Measurements from ENCODE around the gene IGFL1. TPM values are rescaled to one million over a fixed set of nuclear protein-coding genes. Genes with fewer than 3 reads are reported as not detected.
"Not testable (repeated sequence)": the region's sequence is repeated elsewhere in the genome, so short reads cannot be mapped to it uniquely, and the experiment has no call there.

The IGFL1 gene
- total RNA-seq (not detected), polyA plus RNA-seq (ENCODE audit: insufficient read depth in 1 of 8, insufficient read length in 8 of 8, low replicate concordance in 1 of 8) (1 to 10 TPM in 1 of 8 donors, under 1 TPM in 1, not detected in 6; 0.43 to 1.3 TPM)
- long read RNA-seq, donor 1 = 0 reads
- long read RNA-seq, donor 2, partial matches to known transcripts = 0 of 1 reads
- long read RNA-seq, donor 2, other reads (novel, unspliced or antisense) = 0 of 1 reads
- long read RNA-seq, donor 3 = 0 reads
- long read RNA-seq, donor 4 = 0 reads
- long read RNA-seq, donor 5 = 0 reads
- long read RNA-seq, donor 6 = 0 reads
- long read RNA-seq, donor 7 = 0 reads
- long read RNA-seq, donor 8 = 0 reads
- long read RNA-seq, donor 9 = 0 reads
- long read RNA-seq, donor 10 = 0 reads
- long read RNA-seq, donor 11 = 0 reads

DNA sequence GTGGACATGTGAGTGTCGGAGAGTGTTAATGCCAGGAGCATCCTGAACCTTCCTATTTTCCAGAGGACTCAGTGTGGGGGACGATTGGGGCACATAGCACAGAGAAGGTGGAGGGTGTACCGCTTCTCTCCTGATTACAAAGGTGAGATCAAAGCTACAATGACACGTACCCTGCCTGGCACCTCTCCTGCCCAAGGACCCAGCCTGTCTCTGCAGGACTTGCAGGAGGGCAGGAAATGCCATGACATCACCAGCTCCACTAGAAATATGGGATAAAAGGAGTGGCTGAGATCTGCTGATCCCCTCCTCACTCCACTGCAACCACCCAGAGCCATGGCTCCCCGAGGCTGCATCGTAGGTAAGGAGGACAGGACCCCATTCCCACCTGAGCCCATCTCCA is at the start of gene IGFL1:
TSS of gene IGFL1 (plus strand) at position 301 of the 400 bp plus-strand sequence. CDS start at position 334, 33 bp downstream.
- 65% methylated on average over 4 of the region's 6 CpGs for WGBS (ENCODE audit: insufficient coverage)
- no peaks in the 10 kb centered on the region for H3K9me3 ChIP-seq (replicated peaks; ENCODE audit: control insufficient read depth, low read depth, low read length)
- DNase-seq = no peak
- H3K27me3 ChIP-seq (ENCODE audit: control insufficient read depth, insufficient read depth, low read length) = peaks cover 14% of the 10 kb centered on the region
- no peak within 1 kb of the TSS for H3K27ac ChIP-seq (ENCODE audit: low read length)
- H3K4me1 ChIP-seq (ENCODE audit: control insufficient read depth, insufficient read depth, low read length) = no peaks in the 10 kb centered on the region
- H3K4me3 ChIP-seq (ENCODE audit: low read length) = no peak within 1 kb of the TSS
- no peaks in the 10 kb centered on the region for H3K36me3 ChIP-seq (ENCODE audit: control insufficient read depth, insufficient read depth, low read length)

DNA sequence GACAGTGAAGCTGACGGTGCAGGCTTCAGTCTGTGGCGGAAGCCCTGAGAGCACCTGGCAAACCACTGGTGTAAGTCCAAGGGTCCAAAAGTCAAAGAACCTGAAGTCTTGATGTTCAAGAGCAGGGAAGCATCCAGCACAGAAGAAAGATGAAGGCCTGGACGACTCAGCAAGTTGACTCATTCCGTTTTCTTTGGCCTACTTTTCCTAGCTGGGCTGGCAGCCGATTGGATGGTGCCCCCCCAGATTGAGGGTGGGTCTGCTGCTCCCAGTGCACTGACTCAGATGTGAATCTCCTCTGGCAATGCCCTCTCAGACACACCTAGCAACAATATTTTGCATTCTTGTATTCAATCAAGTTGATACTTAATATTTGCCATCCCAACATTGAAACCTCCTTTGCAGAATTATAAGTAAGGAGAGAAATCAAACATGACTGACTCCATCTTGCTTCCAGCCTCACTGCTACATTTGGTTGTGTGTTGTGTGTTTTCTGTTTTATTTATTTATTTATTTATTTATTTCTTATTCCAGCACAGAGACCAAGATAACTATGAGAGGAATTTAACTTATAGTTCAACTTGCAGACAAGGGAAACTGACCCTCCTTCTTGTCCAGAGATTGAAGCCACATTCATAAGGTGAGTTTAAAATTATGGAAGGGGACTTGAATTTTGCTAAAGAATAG is 48.7 kb upstream of the IGFL1 start:
- 83% methylated on average over 5 of the region's 5 CpGs for WGBS (ENCODE audit: insufficient coverage)
- Histone ChIP-seq H3K4me3 (ENCODE audit: low read length) (no peak overlapping the region), H3K36me3 (ENCODE audit: control insufficient read depth, insufficient read depth, low read length) (no peaks in the 10 kb centered on the region), H3K9me3 (replicated peaks; ENCODE audit: control insufficient read depth, low read depth, low read length) (no peaks in the 10 kb centered on the region), H3K4me1 (ENCODE audit: control insufficient read depth, insufficient read depth, low read length) (no peaks in the 10 kb centered on the region), H3K27me3 (ENCODE audit: control insufficient read depth, insufficient read depth, low read length) (peaks cover 2% of the 10 kb centered on the region), H3K27ac (ENCODE audit: low read length) (no peak overlapping the region)
- DNase-seq = no peak

DNA sequence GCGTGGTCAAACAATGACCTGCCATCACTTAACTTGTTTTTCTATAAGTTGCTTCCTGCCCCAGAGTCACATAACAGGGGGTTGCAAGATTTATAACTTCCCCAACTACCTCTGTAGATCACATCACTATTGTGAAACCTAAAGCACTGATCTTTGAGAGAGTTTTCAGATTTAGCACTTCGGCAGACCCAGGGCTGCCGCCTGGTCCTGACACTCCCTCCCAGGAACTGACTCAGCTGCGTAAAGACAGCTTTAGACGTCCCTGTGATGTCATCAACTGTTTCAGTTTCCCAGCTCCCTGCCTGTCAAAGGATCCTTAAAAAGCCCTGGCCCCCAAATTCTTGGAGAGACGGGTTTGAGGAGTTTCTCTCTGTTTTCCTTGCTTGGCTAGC is 48.2 kb upstream of the IGFL1 start:
- Histone ChIP-seq H3K4me3 (ENCODE audit: low read length) (no peak overlapping the region), H3K36me3 (ENCODE audit: control insufficient read depth, insufficient read depth, low read length) (no peaks in the 10 kb centered on the region), H3K27me3 (ENCODE audit: control insufficient read depth, insufficient read depth, low read length) (peaks cover 2% of the 10 kb centered on the region), H3K9me3 (replicated peaks; ENCODE audit: control insufficient read depth, low read depth, low read length) (no peaks in the 10 kb centered on the region), H3K4me1 (ENCODE audit: control insufficient read depth, insufficient read depth, low read length) (no peaks in the 10 kb centered on the region), H3K27ac (ENCODE audit: low read length) (no peak overlapping the region)
- 11% methylated on average over 4 of the region's 6 CpGs for WGBS (ENCODE audit: insufficient coverage)
- DNase-seq = no peak

DNA sequence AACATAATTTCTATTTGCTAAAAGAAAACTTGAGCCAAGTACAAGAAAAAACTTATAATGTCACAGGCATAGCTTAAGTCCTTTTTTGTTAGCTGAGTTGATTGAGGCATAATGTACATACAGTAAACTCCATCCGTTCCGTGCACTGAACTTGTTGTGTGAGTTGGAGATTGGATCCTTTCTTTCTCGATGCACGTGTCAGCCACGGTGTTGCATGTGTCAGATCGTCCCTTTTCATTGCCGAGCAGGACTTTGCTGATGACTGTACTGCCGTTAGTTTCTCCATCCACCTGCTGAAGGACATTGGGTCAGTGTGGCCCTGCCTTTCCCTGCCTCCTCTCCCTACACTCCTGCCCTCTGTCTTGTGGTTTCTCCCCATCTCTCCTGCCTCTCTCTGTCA is 47.1 kb upstream of the IGFL1 start:
- H3K36me3 ChIP-seq (ENCODE audit: control insufficient read depth, insufficient read depth, low read length) = no peaks in the 10 kb centered on the region
- H3K4me3 ChIP-seq (ENCODE audit: low read length) = no peak overlapping the region
- peaks cover 2% of the 10 kb centered on the region for H3K27me3 ChIP-seq (ENCODE audit: control insufficient read depth, insufficient read depth, low read length)
- H3K4me1 ChIP-seq (ENCODE audit: control insufficient read depth, insufficient read depth, low read length) = no peaks in the 10 kb centered on the region
- no peak overlapping the region for H3K27ac ChIP-seq (ENCODE audit: low read length)
- no peak for DNase-seq
- H3K9me3 ChIP-seq (replicated peaks; ENCODE audit: control insufficient read depth, low read depth, low read length) = no peaks in the 10 kb centered on the region
- WGBS (ENCODE audit: insufficient coverage) = 72% methylated on average over 5 of the region's 8 CpGs

DNA sequence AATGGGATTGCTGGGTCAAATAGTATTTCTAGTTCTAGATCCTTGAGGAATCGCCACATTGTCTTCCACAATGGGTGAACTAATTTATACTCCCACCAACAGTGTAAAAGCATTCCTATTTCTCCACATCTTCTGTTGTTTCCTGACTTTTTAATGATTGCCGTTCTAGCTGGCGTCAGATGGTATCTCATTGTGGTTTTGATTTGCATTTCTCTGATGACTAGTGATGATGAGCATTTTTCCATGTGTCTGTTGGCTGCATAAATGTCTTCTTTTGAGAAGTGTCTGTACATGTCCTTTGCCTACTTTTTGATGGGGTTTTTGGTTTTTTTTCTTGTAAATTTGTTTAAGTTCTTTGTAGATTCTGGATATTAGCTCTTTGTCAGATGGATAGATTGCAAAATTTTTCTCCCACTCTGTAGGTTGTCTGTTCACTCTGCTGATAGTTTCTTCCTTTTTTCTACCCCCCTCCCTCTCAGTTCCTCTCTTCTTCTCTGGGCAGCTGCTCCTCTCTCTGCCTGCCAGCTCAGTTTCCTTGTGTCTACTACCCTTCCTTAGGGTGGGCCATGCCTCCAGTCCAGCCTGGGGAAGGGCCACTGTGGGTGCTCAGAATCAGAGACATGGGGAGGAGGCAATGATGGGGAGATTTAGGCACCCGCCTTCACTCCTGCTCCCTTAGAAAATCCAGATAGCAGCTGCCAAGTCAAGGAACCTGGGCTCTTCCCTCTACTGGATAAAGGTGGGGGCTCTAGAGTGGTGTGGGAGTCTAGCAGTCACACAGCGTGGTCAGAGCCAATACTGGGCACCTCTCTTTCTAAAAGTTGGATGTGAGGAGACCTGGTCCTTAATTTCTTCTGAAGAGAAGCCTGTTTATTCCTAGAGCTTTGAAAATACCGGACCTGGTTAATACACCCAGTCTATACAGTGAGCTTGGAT is 44.5 kb upstream of the IGFL1 start:
- H3K4me3 ChIP-seq (ENCODE audit: low read length); H3K36me3 ChIP-seq (ENCODE audit: control insufficient read depth, insufficient read depth, low read length); H3K4me1 ChIP-seq (ENCODE audit: control insufficient read depth, insufficient read depth, low read length); H3K9me3 ChIP-seq (replicated peaks; ENCODE audit: control insufficient read depth, low read depth, low read length); H3K27me3 ChIP-seq (ENCODE audit: control insufficient read depth, insufficient read depth, low read length); DNase-seq; H3K27ac ChIP-seq (ENCODE audit: low read length): not testable (repeated sequence)
- 67% methylated on average over 2 of the region's 6 CpGs for WGBS (ENCODE audit: insufficient coverage)

DNA sequence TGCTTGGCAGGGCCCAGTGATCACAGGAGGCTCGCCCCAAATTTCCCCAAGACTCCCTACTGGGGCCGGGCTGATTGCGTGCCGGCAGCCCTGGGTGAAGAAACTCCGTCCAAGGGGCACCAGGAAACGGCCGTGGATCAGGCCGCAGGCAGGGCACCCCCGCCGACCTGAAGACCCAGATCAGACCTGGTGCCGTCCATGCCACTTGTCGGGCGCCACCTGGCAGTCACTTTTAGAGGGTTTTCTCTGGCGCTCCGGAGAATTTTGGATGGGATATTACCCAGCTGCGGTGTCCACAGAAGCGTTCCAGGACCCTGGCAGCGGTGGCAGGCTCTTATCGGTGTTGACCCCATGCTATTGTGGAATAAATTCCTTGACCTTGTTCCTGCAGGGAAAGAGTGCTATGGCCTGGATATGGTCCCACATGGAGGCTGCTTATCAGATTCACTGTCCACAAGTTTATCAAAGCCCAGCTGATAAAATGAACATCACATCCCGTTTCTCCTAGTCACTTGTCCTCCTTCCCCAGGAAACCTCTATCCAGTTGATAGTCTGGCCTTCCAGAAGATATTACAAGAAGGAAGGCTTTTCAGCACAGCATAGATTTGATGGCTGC is 43.3 kb upstream of the IGFL1 start:
- no peak for DNase-seq
- WGBS (ENCODE audit: insufficient coverage) = 80% methylated on average over 16 of the region's 20 CpGs
- H3K36me3 ChIP-seq (ENCODE audit: control insufficient read depth, insufficient read depth, low read length) = no peaks in the 10 kb centered on the region

DNA sequence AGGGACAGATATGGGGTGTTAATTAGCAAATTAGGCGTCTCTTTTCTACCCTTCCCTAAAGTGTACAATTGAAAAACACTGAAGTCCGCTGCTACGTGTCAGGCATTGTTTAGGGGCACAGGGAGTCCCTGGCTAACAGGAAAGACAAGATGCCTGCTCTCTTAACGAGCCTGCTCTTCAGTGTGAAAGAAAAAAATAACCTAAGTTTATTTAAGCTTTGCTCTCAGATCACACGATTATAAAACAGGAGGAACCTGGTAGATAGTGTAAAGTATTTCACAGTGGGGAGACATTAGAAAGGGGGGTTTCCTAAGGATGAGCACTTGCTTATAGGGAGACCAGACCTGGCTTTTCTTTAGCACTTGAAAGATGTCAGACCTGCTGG is 42.8 kb upstream of the IGFL1 start:
- DNase-seq = no peak
- no CpG with 5 or more reads among the region's 5 CpGs for whole genome bisulfite sequencing (ENCODE audit: insufficient coverage)
- H3K36me3 ChIP-seq (ENCODE audit: control insufficient read depth, insufficient read depth, low read length) = no peaks in the 10 kb centered on the region
- no peaks in the 10 kb centered on the region for H3K4me1 ChIP-seq (ENCODE audit: control insufficient read depth, insufficient read depth, low read length)
- peaks cover 13% of the 10 kb centered on the region for H3K27me3 ChIP-seq (ENCODE audit: control insufficient read depth, insufficient read depth, low read length)
- no peak overlapping the region for H3K4me3 ChIP-seq (ENCODE audit: low read length)
- no peaks in the 10 kb centered on the region for H3K9me3 ChIP-seq (replicated peaks; ENCODE audit: control insufficient read depth, low read depth, low read length)
- H3K27ac ChIP-seq (ENCODE audit: low read length) = no peak overlapping the region

More for the DNA sequence above, 43.3 kb upstream of the IGFL1 start:
- Histone ChIP-seq H3K27ac (ENCODE audit: low read length) (no peak overlapping the region), H3K4me1 (ENCODE audit: control insufficient read depth, insufficient read depth, low read length) (no peaks in the 10 kb centered on the region), H3K27me3 (ENCODE audit: control insufficient read depth, insufficient read depth, low read length) (peaks cover 13% of the 10 kb centered on the region), H3K9me3 (replicated peaks; ENCODE audit: control insufficient read depth, low read depth, low read length) (no peaks in the 10 kb centered on the region), H3K4me3 (ENCODE audit: low read length) (no peak overlapping the region)

DNA sequence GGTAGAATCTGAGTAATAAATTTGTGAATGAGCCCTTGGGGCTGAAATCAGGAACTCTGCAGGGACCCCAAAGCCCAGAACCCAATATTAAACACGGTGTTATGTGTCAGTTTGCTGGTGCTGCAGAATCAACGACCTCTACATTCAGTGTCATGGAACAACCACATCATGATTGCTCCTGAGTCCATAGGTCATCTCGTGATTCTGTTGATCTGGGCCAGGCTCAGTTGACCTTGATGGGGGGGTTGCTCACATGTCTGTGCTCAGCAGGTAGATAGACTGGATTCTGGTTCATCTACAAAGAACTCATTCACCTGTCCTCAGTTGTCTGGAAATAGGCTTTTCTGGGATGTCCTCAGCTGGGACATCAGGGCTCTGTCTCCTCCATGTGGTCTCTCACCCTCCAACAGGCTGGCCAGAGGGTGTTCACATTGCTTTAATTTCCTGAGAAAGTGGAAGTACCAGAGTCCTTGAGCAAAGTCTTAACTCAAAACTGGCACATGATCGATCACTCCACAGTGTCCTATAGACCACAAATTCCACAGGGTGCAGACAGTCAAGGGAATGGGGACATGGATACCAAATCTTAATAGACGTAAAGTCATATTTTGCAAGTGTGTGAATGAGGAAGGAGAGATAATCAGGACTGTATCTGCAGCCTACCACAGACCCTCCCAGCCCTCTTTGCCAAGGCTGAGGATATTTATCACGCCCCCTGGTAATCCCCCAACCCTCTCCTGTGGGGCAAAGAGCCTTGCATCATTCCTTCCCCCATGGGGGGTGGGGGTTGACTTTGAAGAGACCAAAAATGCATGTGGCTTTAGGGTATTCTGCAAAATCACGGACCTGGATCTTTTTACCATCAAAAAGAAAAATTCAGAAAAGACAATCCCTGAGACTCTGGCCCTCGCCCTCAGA is 39.3 kb upstream of the IGFL1 start:
- 100% methylated on average over 1 of the region's 8 CpGs for WGBS (ENCODE audit: insufficient coverage)
- no peak overlapping the region for H3K27ac ChIP-seq (ENCODE audit: low read length)
- H3K36me3 ChIP-seq (ENCODE audit: control insufficient read depth, insufficient read depth, low read length) = no peaks in the 10 kb centered on the region
- DNase-seq = no peak
- H3K9me3 ChIP-seq (replicated peaks; ENCODE audit: control insufficient read depth, low read depth, low read length) = no peaks in the 10 kb centered on the region
- H3K4me1 ChIP-seq (ENCODE audit: control insufficient read depth, insufficient read depth, low read length) = no peaks in the 10 kb centered on the region
- peaks cover 17% of the 10 kb centered on the region for H3K27me3 ChIP-seq (ENCODE audit: control insufficient read depth, insufficient read depth, low read length)
- no peak overlapping the region for H3K4me3 ChIP-seq (ENCODE audit: low read length)

DNA sequence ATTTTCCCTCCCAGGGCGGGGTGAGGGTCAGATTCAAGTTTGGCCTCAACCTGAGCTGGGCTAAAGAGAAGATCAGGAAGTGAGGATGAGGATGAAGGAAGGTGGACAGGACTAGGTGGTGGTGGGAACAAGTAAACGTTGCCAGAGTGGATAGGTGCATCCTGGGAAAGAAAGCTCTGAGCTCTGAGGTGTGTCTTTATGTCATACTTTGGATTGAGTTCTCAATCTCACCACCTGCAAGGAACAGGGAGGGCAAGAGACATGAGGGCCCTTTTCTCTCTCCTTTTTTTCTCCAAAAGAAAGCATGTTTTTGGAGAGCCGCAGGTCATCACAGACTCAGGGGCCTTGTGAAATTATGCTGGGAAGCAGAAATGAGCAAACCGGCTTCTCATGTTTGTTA is 38.2 kb upstream of the IGFL1 start:
- Histone ChIP-seq H3K9me3 (replicated peaks; ENCODE audit: control insufficient read depth, low read depth, low read length) (no peaks in the 10 kb centered on the region), H3K4me1 (ENCODE audit: control insufficient read depth, insufficient read depth, low read length) (no peaks in the 10 kb centered on the region), H3K27me3 (ENCODE audit: control insufficient read depth, insufficient read depth, low read length) (peaks cover 17% of the 10 kb centered on the region), H3K27ac (ENCODE audit: low read length) (no peak overlapping the region), H3K36me3 (ENCODE audit: control insufficient read depth, insufficient read depth, low read length) (no peaks in the 10 kb centered on the region), H3K4me3 (ENCODE audit: low read length) (no peak overlapping the region)
- DNase-seq = no peak
- no CpG with 5 or more reads among the region's 4 CpGs for WGBS (ENCODE audit: insufficient coverage)

Data from muscle of leg (tissue), 16 donors.